MM.1S (cell line): ENCODE measurements around the gene PPIG.

Experiments
- EZH2 ChIP-seq: fragments of 300-600 bp; sonication (generic); optimal IDR thresholded peaks from 2 replicates; pipeline ENCODE3; 2017; ENCODE audit warnings: low read depth, mild to moderate bottlenecking, antibody characterized with exemption, low read length, mixed read lengths
- EZH2phosphoT487 ChIP-seq: fragments of 300-600 bp; sonication (generic); IDR thresholded peaks from 2 replicates; pipeline ENCODE4 v1.6.1; 2018; ENCODE audit warnings: antibody characterized with exemption, low read length
- TF ChIP-seq, protein P1 (sequence below): fragments of 300-600 bp; sonication (generic); IDR thresholded peaks from 2 replicates; pipeline ENCODE4 v1.5.1; 2016; ENCODE audit warnings: antibody characterized with exemption, low read length, mixed read lengths

DNA sequence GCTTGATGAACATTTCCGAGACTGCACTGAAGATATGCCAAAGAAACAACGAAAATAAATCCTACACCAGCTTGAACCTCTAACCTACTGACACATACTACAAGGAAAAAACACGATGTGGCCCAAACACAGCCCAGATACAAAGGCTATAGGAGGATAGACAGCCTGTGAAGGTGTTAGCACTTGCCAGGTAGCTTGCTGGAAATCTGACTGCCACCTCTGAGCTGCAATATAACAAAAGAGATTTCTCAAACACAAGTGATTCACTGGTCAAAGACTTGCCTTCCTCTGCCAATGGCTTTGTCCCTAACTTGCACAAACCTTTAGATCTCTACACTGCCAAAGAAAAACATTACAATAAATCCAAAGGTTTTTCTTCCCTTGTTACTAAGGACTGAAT lies 89.0 kb downstream of the PPIG start:
- TF ChIP-seq, protein P1, sequence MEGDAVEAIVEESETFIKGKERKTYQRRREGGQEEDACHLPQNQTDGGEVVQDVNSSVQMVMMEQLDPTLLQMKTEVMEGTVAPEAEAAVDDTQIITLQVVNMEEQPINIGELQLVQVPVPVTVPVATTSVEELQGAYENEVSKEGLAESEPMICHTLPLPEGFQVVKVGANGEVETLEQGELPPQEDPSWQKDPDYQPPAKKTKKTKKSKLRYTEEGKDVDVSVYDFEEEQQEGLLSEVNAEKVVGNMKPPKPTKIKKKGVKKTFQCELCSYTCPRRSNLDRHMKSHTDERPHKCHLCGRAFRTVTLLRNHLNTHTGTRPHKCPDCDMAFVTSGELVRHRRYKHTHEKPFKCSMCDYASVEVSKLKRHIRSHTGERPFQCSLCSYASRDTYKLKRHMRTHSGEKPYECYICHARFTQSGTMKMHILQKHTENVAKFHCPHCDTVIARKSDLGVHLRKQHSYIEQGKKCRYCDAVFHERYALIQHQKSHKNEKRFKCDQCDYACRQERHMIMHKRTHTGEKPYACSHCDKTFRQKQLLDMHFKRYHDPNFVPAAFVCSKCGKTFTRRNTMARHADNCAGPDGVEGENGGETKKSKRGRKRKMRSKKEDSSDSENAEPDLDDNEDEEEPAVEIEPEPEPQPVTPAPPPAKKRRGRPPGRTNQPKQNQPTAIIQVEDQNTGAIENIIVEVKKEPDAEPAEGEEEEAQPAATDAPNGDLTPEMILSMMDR: no peak
- TF ChIP-seq EZH2phosphoT487 (no peak), EZH2 (no peak)
